Stimulated activated CD4-positive, alpha-beta T cell treated with anti-CD3 and anti-CD28 coated beads, Interleukin-2, amount 100 ng/mL, for 24 hours (primary cell): ENCODE results near the gene SMPD1.
"Not testable (repeated sequence)": the region's sequence is repeated elsewhere in the genome, so short reads cannot be mapped to it uniquely, and the experiment has no call there.

Experiments used
- DNase-seq, 2 donors: peaks; one replicate each; pipeline ENCODE4 v3.0.0-alpha.2; 2020

The SMPD1 gene

GRCh38 chr11:6390718-6391469 lies 620 bp downstream of the SMPD1 start:
- no peak for DNase-seq

- DNase-seq: no peak
Observed at GRCh38 chr11:6391537-6392134, 1.4 kb downstream of the SMPD1 start.

DNA sequence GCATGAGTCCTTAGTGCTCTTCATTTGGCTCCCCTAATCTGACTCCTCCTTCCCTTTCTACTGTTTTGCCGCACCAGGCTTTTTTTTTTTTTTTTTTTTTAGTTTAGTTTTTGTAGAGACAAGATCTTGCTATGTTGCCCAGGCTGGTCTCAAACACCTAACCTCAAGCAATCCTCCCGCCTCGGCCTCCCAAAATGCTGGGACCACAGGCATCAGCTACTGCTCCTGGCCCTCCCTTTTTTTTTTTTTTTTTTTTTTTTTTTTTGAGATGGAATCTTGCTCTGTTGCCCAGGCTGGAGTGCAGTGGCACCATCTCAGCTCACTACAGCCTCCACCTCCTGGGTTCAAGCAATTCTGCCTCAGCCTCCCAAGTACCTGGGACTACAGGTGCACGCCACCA lies 2.0 kb downstream of the SMPD1 start:
- DNase-seq: not testable (repeated sequence)

DNA sequence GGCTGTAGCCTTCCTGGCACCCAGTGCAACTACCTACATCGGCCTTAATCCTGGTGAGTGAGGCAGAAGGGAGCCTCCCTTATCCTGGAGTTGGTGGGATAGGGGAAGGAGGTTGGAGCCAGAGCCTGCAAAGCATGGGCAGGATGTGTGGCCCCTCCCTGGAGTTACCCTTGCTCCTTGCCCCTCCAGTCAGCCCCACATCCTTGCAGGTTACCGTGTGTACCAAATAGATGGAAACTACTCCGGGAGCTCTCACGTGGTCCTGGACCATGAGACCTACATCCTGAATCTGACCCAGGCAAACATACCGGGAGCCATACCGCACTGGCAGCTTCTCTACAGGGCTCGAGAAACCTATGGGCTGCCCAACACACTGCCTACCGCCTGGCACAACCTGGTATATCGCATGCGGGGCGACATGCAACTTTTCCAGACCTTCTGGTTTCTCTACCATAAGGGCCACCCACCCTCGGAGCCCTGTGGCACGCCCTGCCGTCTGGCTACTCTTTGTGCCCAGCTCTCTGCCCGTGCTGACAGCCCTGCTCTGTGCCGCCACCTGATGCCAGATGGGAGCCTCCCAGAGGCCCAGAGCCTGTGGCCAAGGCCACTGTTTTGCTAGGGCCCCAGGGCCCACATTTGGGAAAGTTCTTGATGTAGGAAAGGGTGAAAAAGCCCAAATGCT lies 3.9 kb downstream of the SMPD1 start:
- no peak for DNase-seq

DNA sequence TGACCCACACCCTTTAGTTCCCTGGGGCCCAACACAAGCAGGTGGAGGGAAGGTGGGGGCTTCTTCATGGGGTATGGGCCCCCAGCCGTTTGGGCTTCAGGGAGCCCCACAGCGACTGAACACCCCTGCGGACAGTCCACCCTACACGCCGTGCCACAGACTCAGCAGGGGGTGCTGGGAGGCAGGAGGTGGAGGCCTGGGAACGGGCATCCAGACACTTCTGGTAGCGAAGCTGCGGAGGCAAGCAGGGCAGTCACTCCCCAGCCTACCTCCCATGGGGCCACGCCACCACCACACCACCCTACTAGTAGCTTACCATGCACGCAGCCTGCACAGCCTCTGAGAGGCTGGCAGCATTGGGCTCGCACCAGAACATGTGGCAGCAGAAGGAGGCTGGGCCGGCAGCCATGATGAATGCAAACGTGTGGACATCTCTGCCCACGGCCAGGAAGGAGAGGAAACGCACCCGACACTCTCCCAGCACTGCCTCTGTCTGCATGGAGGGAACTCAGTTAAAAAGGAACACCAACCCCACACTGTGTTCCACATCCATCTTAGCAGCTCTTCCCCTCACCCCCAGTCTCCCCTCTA lies 5.3 kb downstream of the SMPD1 start:
- no peak for DNase-seq

GRCh38 chr11:6397156-6397555 lies 6.9 kb downstream of the SMPD1 start:
- no peak for DNase-seq

DNA sequence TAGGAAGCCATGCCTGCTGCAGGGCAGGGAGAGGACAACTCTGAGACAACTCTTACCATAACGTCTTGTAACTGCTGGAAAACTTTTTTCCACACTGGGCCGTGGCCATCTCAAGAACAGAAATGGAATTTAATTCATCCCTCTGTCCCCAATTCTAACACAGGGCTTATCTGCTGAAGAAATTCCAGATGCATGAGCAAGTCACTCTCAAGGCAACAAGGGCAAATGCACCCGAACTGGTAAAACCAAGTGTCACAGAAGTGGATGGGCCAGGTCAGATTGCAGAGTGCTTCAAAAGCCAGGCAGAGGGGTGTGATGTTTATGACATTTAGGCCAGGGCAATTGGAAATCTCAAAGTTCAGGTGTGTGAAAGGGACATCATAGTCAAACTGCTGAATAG lies 7.4 kb downstream of the SMPD1 start:
- no peak for DNase-seq

GRCh38 chr11:6400431-6401345 lies 10.4 kb downstream of the SMPD1 start:
- no peak for DNase-seq

GRCh38 chr11:6401464-6401863 lies 11.2 kb downstream of the SMPD1 start:
- no peak for DNase-seq

DNA sequence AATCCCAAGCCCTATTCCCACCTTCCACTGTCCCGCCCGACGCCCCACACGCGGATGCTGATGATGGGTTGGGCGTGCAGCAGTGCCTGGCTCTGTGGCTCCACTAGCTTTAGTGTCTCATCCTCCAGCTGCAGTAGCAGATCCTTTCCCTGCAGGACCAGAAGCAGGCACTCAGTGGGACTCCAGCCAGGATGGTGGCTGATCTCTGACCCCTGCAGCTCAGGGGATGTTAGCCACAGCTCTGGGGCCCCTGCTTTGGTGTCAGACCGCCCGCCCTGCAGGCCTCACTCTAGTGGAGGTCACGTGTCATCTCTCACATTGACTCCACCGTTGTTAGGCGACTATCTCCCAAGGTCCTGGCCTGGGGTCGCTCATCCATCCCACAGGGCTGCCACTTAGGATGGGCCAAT lies 11.8 kb downstream of the SMPD1 start:
- no peak for DNase-seq

DNA sequence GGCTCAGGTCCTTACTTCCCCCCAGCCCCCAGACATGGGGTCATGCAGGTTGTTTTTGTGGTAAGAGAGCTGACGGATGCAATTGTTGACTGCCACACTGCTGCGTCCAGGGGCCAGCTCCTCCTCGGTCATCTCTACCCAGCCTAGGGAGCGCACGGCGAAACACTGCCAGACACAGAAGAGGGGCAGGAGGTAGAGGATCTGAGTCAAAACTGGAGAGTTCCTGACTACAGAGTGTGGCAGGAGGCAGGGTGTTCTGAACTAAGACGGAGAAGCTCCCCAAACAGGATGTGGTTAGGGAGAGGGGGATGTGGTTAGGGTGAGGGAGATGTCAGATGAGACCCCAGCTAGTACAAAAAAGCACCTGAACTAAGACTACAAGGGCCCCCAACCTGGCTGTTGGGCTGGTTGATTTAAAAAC lies 12.3 kb downstream of the SMPD1 start:
- DNase-seq: peak; percentile 59 to 64

- no peak for DNase-seq
Observed at GRCh38 chr11:6403539-6403938, 13.3 kb downstream of the SMPD1 start.

DNA sequence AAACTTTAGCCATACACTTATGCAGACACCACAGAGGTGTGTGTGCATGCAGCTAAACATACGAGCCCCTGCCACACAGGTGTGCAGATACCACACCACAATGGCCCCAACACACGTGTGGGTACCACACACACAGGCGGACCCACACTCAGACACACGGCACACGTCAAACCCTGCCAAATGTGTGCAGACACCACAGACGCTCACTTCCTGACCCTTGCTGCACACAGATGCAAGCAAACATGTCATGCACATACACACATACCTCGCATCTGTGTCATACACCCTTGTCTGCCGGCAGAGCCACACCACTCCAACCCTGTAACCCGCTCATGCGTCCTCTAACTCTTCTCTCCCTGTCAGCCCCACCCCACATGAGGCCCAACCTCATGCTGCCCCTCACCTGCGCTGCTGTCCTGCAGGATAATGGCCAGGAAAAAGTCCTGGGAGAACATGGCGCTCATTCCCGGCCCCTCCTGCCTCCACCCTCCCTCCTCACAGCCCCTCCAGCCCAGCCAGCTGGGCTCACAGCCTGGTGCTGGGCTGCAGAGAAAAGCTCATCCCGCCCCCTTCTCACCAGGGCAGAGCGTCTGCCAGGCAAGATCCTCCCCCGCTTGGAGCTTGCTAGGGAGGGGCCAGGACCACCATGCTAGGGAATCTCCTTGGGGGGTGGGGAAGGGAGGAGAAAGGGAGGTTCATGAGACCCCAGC lies 14.2 kb downstream of the SMPD1 start:
- DNase-seq: no peak

DNA sequence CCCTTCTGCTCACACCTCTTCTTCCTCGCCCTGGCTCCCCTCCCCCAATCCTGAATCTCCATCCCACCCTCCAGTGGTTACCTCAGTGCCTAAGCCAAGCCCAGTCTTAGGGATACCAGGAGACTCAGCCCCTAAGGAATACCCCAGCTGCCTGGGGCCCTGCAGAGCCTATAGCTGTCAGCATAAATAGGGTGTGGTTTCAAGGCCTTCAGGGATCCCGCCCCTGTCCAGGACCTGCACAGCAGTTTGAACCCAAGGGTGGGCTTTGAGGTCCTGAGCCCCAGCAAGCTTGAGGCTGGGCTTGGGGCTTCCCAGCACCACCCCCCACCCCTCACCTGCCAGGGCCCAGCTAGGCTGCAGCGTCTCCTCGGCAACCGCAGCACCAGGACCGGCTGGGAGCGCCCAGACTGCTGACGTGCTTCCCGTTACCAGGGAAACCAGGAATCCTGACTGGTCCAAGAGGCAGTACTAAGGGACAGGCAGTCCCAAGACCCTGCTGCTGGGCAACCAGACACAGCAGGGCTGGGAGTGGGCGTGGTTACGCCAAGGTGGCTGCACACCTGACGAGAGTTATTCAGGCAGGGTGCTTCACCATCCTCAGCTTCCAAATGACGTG lies 14.9 kb downstream of the SMPD1 start:
- no peak for DNase-seq

GRCh38 chr11:6405846-6406245 lies 15.6 kb downstream of the SMPD1 start:
- no peak for DNase-seq

GRCh38 chr11:6406370-6406769 lies 16.1 kb downstream of the SMPD1 start:
- no peak for DNase-seq

GRCh38 chr11:6410695-6411430 lies 20.6 kb downstream of the SMPD1 start:
- DNase-seq: no peak

DNA sequence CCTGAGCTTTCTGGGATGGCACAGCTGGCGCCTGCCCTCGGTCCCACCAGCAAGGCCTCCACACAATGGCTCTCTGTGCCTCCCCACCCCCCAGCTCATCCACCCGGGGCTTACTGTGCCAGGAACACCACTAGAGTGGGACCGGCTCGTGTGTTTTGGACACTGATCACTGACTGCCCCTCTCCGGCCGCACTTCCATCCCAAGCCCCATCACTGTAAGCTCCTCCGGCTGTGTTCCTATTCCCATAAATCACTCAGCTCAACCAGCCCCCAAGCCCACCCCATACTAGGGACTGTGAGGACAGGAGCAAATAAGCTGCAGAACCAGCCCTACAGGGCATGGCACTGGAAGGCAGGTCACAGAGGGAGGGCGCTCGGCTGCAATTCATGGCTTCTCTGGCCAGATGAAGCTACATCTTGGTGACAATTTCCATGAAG lies 21.3 kb downstream of the SMPD1 start:
- DNase-seq: no peak

- DNase-seq: peak; percentile 69 to 73
Observed at GRCh38 chr11:6413791-6414201, 23.5 kb downstream of the SMPD1 start.

DNA sequence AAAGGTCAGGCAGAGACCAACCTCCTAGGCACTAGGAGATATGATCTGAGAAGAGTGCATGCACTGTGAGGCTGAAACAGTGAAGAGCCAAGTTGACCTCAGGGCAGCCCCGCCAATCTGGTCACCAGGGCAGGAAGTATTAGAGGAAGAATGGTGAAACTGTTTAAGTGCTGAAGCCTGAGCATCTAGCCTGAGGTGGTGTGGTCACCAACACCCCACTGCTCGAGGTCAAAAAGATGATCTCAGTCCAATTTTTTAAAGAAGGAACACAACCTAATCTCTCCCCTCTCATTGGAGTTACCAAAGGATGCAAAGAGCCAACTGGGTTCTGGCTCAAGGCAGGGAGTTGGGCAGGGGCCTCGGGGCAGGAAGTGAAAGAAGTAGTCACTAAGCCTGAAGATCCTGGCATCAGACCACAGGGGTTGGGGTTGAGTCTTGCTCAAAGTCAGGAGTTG lies 24.6 kb downstream of the SMPD1 start:
- peak; percentile 29 to 37 for DNase-seq

GRCh38 chr11:6415797-6416196 lies 25.5 kb downstream of the SMPD1 start:
- no peak for DNase-seq
